Activated CD4-positive, alpha-beta T cell treated with anti-CD3 and anti-CD28 coated beads, Interleukin-2, Interleukin-6, amounts not matched to agents 100 ng/mL and 50 ng/mL, durations not matched to agents 16 hours and 8 hours (primary cell): ENCODE results near the gene CTBP2.

Experiments used
- DNase-seq: peaks from one replicate; pipeline ENCODE4 v3.0.0-alpha.2; 2020

The CTBP2 gene

GRCh38 chr10:124955243-124955642 is 205.1 kb downstream of the CTBP2 start:
- no peak for DNase-seq

GRCh38 chr10:124953421-124953820 is 206.9 kb downstream of the CTBP2 start:
- no peak for DNase-seq

GRCh38 chr10:124952123-124952522 is 208.2 kb downstream of the CTBP2 start:
- no peak for DNase-seq

GRCh38 chr10:124949543-124949942 is 210.8 kb downstream of the CTBP2 start:
- no peak for DNase-seq

GRCh38 chr10:124946945-124947344 is 213.4 kb downstream of the CTBP2 start:
- no peak for DNase-seq

GRCh38 chr10:124944982-124945381 is 215.4 kb downstream of the CTBP2 start:
- no peak for DNase-seq

- no peak for DNase-seq
Observed at GRCh38 chr10:124943301-124944092, 216.9 kb downstream of the CTBP2 start.

- no peak for DNase-seq
Observed at GRCh38 chr10:124942317-124943169, 217.8 kb downstream of the CTBP2 start.

GRCh38 chr10:124941823-124942222 is 218.5 kb downstream of the CTBP2 start, which contains the start of gene ZRANB1:
TSS of gene ZRANB1 (plus strand) at chr10:124942123. CDS start at chr10:124942494, 371 bp downstream.
- no peak for DNase-seq

- no peak for DNase-seq
Observed at GRCh38 chr10:124939290-124939689, 221.1 kb downstream of the CTBP2 start.

- DNase-seq, result no peak
Observed at GRCh38 chr10:124936813-124937212, 223.6 kb downstream of the CTBP2 start.

- DNase-seq, result no peak
Observed at GRCh38 chr10:124935946-124936345, 224.4 kb downstream of the CTBP2 start.
